Measurements from ENCODE around the gene WBP1.

DNA sequence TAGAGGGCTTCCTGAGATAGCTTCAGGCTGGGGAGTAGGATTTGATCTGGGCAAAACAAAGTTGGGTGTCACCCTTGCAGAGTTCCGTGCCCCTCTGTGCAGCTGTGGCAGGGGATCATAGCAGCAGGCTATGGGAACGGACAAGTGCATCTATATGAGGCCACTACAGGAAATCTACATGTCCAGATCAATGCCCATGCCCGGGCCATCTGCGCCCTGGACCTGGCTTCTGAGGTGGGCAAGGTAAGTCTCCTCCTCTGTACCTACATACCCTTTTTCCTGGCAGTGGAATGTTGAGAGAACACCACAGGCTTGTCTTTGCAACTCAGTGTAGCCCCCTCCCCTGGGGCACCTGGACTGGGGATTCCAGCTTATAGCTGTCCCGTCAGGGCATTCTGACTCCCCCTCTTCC is 33.2 kb upstream of the WBP1 start:
- TF ChIP-seq CTCF (conservative IDR thresholded peaks at IDR 0.05; ENCODE audit: low read length) (no peak), EZH2phosphoT487 (IDR thresholded peaks at IDR 0.05; ENCODE audit: borderline replicate concordance, low read depth, low read length) (no peak)
